GM06990 (cell line): Measurements from ENCODE around the gene SPECC1L.

Experiments used
- DNase-seq: peaks from one replicate; pipeline ENCODE4 v3.0.0-alpha.2; 2011; ENCODE audit not compliant: insufficient read length; ENCODE audit errors: extremely low read depth
- H3K27me3 ChIP-seq: replicated peaks from 2 replicates; pipeline ENCODE4 v1.6.0; 2011; ENCODE audit warnings: low read length; ENCODE audit not compliant: control insufficient read depth, insufficient read depth
- H3K36me3 ChIP-seq: 2 replicates; pipeline ENCODE4 v1.5.1; 2011; ENCODE audit warnings: low read length; ENCODE audit not compliant: control insufficient read depth, insufficient read depth
- H3K4me3 ChIP-seq: replicated peaks from 2 replicates; pipeline ENCODE4 v1.5.1; 2011; ENCODE audit warnings: low read depth, mild to moderate bottlenecking, control low read depth, low read length
- CTCF ChIP-seq: IDR thresholded peaks from 2 replicates; pipeline ENCODE4 v1.5.1; 2011; ENCODE audit warnings: low read length, control low read depth, mild to moderate bottlenecking, inconsistent platforms; ENCODE audit not compliant: insufficient read depth, poor library complexity, severe bottlenecking

SPECC1L gene

DNA sequence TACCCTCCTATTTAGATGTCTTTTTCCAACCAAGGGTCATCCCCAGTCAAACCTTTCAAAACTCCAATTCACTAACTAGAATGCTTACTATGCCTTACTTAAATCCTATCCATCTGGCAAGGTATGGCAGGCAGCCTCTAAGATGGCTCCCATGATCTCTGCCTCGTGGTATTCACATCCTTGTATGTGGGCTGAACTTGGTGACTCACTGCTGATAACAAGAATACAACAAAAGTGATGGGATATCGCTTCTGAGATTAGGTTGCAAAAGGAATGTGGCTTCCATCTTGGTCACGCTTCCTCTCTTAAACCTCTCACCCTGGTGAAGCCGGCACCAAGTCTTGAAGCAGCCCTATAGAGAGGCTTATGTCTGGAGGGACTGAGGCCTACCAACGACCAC, 194.9 kb downstream of the SPECC1L start:
- Histone ChIP-seq H3K4me3 (no peak overlapping the region), H3K27me3 (no peaks in the 10 kb centered on the region), H3K36me3 (no peaks in the 10 kb centered on the region)
- no peak for DNase-seq
- TF ChIP-seq CTCF, result no peak

GRCh38 chr22:24465975-24466374, 195.3 kb downstream of the SPECC1L start:
- Histone ChIP-seq H3K36me3 (no peaks in the 10 kb centered on the region), H3K4me3 (no peak overlapping the region)

DNA sequence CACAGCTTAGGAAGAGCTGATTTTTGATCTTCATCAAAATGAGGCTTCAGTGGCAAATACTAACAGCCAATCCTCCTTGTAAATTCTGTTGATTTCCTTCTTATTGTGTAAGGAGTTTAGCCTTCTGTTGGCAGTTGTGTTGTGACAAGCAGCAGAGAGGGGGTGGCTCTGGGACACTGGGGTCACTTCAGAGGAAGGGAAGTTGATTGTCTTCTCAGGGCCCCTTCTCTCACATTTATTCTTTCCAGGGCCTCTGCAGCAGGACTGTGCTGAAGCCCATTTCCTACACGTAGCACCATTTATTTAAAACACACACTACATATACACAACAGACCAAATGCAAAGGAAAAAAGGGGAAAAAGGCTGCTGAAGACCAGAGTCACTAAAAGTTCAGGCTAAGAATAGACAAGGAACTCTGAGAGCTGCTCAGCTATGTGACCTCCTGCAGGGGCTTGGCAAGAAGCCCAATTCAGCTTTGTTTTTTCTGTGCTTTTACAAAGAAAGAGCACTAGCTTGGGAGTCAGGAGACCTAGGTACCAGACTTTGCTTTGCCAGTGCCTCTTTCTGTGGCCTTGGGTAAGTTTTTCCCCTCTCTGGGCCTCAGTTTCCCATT, 196.2 kb downstream of the SPECC1L start:
- no peak for DNase-seq
- TF ChIP-seq CTCF, result no peak
- no peaks in the 10 kb centered on the region for H3K36me3 ChIP-seq
- no peak overlapping the region for H3K4me3 ChIP-seq
- no peaks in the 10 kb centered on the region for H3K27me3 ChIP-seq

More at GRCh38 chr22:24465975-24466374, 195.3 kb downstream of the SPECC1L start:
- no peaks in the 10 kb centered on the region for H3K27me3 ChIP-seq
- no peak for DNase-seq
- TF ChIP-seq CTCF, result no peak

- TF ChIP-seq CTCF, result no peak
- DNase-seq, result no peak
- Histone ChIP-seq H3K27me3 (no peaks in the 10 kb centered on the region), H3K4me3 (no peak overlapping the region), H3K36me3 (no peaks in the 10 kb centered on the region)
Observed at GRCh38 chr22:24467340-24467739, 196.7 kb downstream of the SPECC1L start.
